ENCODE results near the gene CNNM2. TPM values are rescaled to one million over a fixed set of nuclear protein-coding genes. Genes with fewer than 3 reads are reported as not detected.

Gene CNNM2
- total RNA-seq, 1 experiment from 2014 or later: 23.5 TPM

- no peak overlapping the region for H3K27ac Mint-ChIP-seq
- peaks cover 15% of the 10 kb centered on the region for H3K36me3 Mint-ChIP-seq
- POLR2A ChIA-PET: no interaction called here
- no peaks in the 10 kb centered on the region for H3K9me3 Mint-ChIP-seq
- TF ChIP-seq ZBTB21 (CRISPR knock-in tag; IDR thresholded peaks at IDR 0.05; ENCODE audit: borderline replicate concordance) (no peak), CBFB (CRISPR knock-in tag; IDR thresholded peaks at IDR 0.05; ENCODE audit: low read depth) (no peak), ZNF263 (CRISPR knock-in tag; IDR thresholded peaks at IDR 0.05; ENCODE audit: low read depth) (no peak), MLX (CRISPR knock-in tag; IDR thresholded peaks at IDR 0.05) (no peak), FOXK1 (CRISPR knock-in tag; IDR thresholded peaks at IDR 0.05) (no peak), SMAD4 (CRISPR knock-in tag; IDR thresholded peaks at IDR 0.05) (no peak), USF2 (CRISPR knock-in tag; IDR thresholded peaks at IDR 0.05) (no peak), GRHL2 (CRISPR knock-in tag; IDR thresholded peaks at IDR 0.05; ENCODE audit: insufficient replicate concordance, severe bottlenecking) (no peak), TCF7 (CRISPR knock-in tag; IDR thresholded peaks at IDR 0.05; ENCODE audit: low read depth) (no peak), SOX15 (CRISPR knock-in tag; IDR thresholded peaks at IDR 0.05) (no peak), HMGXB4 (CRISPR knock-in tag; IDR thresholded peaks at IDR 0.05) (no peak)
- TF ChIP-seq, protein P1, sequence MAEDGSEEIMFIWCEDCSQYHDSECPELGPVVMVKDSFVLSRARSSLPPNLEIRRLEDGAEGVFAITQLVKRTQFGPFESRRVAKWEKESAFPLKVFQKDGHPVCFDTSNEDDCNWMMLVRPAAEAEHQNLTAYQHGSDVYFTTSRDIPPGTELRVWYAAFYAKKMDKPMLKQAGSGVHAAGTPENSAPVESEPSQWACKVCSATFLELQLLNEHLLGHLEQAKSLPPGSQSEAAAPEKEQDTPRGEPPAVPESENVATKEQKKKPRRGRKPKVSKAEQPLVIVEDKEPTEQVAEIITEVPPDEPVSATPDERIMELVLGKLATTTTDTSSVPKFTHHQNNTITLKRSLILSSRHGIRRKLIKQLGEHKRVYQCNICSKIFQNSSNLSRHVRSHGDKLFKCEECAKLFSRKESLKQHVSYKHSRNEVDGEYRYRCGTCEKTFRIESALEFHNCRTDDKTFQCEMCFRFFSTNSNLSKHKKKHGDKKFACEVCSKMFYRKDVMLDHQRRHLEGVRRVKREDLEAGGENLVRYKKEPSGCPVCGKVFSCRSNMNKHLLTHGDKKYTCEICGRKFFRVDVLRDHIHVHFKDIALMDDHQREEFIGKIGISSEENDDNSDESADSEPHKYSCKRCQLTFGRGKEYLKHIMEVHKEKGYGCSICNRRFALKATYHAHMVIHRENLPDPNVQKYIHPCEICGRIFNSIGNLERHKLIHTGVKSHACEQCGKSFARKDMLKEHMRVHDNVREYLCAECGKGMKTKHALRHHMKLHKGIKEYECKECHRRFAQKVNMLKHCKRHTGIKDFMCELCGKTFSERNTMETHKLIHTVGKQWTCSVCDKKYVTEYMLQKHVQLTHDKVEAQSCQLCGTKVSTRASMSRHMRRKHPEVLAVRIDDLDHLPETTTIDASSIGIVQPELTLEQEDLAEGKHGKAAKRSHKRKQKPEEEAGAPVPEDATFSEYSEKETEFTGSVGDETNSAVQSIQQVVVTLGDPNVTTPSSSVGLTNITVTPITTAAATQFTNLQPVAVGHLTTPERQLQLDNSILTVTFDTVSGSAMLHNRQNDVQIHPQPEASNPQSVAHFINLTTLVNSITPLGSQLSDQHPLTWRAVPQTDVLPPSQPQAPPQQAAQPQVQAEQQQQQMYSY (CRISPR knock-in tag; IDR thresholded peaks at IDR 0.05): no peak
- CTCF ChIA-PET: interaction anchor here (0.8 to 1.4 kb wide), 4 partner anchors 160 to 365 kb away, joined by 3 to 11 read pairs (median 4); partner anchors contain the start of genes ARL3 and CNNM2
- peaks cover 4% of the 10 kb centered on the region; the same call in 1 of the 2 replicates for H3K4me1 Mint-ChIP-seq
- no peaks in the 10 kb centered on the region for H3K27me3 Mint-ChIP-seq (ENCODE audit: low read depth)
- no peak for ATAC-seq
- H3K4me3 Mint-ChIP-seq: no peak overlapping the region
- no peak for DNase-seq (ENCODE audit: low spot score)
Observed at GRCh38 chr10:103078309-103078615, 160.2 kb downstream of the CNNM2 start.

GRCh38 chr10:103078676-103079075 lies 160.6 kb downstream of the CNNM2 start:
- H3K4me1 Mint-ChIP-seq: peaks cover 4% of the 10 kb centered on the region; the same call in 1 of the 2 replicates
- H3K27ac Mint-ChIP-seq: no peak overlapping the region
- H3K4me3 Mint-ChIP-seq: no peak overlapping the region
- H3K27me3 Mint-ChIP-seq (ENCODE audit: low read depth): no peaks in the 10 kb centered on the region
- ATAC-seq (no peak), DNase-seq (ENCODE audit: low spot score) (no peak)
- TF ChIP-seq IRF2 (CRISPR knock-in tag; IDR thresholded peaks at IDR 0.05; ENCODE audit: borderline replicate concordance, low read depth) (no peak), KAT7 (CRISPR knock-in tag; IDR thresholded peaks at IDR 0.05; ENCODE audit: borderline replicate concordance) (no peak), ZNF396 (CRISPR knock-in tag; IDR thresholded peaks at IDR 0.05; ENCODE audit: borderline replicate concordance) (no peak)
- POLR2A ChIA-PET: interaction anchor here (0.6 kb wide), 1 partner anchor 320 kb away, joined by 3 read pairs; no protein-coding TSS in a partner anchor
- H3K9me3 Mint-ChIP-seq: no peaks in the 10 kb centered on the region
- CTCF ChIA-PET: interaction anchor here (1.3 to 1.7 kb wide), 4 partner anchors 161 to 365 kb away, joined by 3 to 11 read pairs (median 9); partner anchors contain the start of genes ARL3 and CNNM2
- H3K36me3 Mint-ChIP-seq: peaks cover 15% of the 10 kb centered on the region

GRCh38 chr10:103079100-103079499 lies 161.0 kb downstream of the CNNM2 start:
- Mint-ChIP-seq H3K9me3 (no peaks in the 10 kb centered on the region), H3K27me3 (ENCODE audit: low read depth) (no peaks in the 10 kb centered on the region), H3K4me3 (no peak overlapping the region), H3K4me1 (peaks cover 4% of the 10 kb centered on the region; the same call in 1 of the 2 replicates), H3K36me3 (peaks cover 15% of the 10 kb centered on the region), H3K27ac (no peak overlapping the region)
- DNase-seq (ENCODE audit: low spot score): no peak
- TF ChIP-seq JUN (CRISPR knock-in tag; IDR thresholded peaks at IDR 0.05) (no peak), NR1H2 (CRISPR knock-in tag; IDR thresholded peaks at IDR 0.05) (no peak)
- TF ChIP-seq, protein P2, sequence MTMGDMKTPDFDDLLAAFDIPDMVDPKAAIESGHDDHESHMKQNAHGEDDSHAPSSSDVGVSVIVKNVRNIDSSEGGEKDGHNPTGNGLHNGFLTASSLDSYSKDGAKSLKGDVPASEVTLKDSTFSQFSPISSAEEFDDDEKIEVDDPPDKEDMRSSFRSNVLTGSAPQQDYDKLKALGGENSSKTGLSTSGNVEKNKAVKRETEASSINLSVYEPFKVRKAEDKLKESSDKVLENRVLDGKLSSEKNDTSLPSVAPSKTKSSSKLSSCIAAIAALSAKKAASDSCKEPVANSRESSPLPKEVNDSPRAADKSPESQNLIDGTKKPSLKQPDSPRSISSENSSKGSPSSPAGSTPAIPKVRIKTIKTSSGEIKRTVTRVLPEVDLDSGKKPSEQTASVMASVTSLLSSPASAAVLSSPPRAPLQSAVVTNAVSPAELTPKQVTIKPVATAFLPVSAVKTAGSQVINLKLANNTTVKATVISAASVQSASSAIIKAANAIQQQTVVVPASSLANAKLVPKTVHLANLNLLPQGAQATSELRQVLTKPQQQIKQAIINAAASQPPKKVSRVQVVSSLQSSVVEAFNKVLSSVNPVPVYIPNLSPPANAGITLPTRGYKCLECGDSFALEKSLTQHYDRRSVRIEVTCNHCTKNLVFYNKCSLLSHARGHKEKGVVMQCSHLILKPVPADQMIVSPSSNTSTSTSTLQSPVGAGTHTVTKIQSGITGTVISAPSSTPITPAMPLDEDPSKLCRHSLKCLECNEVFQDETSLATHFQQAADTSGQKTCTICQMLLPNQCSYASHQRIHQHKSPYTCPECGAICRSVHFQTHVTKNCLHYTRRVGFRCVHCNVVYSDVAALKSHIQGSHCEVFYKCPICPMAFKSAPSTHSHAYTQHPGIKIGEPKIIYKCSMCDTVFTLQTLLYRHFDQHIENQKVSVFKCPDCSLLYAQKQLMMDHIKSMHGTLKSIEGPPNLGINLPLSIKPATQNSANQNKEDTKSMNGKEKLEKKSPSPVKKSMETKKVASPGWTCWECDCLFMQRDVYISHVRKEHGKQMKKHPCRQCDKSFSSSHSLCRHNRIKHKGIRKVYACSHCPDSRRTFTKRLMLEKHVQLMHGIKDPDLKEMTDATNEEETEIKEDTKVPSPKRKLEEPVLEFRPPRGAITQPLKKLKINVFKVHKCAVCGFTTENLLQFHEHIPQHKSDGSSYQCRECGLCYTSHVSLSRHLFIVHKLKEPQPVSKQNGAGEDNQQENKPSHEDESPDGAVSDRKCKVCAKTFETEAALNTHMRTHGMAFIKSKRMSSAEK (CRISPR knock-in tag; IDR thresholded peaks at IDR 0.05; ENCODE audit: borderline replicate concordance): no peak
- ChIA-PET POLR2A (interaction anchor here (0.6 kb wide), 2 partner anchors 320 to 1042 kb away, joined by 3 to 5 read pairs; no protein-coding TSS in a partner anchor), CTCF (interaction anchor here (1.1 to 1.7 kb wide), 4 partner anchors 160 to 178 kb away, joined by 3 to 11 read pairs (median 6); partner anchors contain the start of gene CNNM2)
- no peak for ATAC-seq

Data from WTC11 (cell line).